ENCODE results near the gene WNK2. TPM values are rescaled to one million over a fixed set of nuclear protein-coding genes. Genes with fewer than 3 reads are reported as not detected.

The WNK2 gene
- total and polyA plus RNA-seq, 2 of the 4 experiments (the other 2 are of a cell fraction) = not detected

DNA sequence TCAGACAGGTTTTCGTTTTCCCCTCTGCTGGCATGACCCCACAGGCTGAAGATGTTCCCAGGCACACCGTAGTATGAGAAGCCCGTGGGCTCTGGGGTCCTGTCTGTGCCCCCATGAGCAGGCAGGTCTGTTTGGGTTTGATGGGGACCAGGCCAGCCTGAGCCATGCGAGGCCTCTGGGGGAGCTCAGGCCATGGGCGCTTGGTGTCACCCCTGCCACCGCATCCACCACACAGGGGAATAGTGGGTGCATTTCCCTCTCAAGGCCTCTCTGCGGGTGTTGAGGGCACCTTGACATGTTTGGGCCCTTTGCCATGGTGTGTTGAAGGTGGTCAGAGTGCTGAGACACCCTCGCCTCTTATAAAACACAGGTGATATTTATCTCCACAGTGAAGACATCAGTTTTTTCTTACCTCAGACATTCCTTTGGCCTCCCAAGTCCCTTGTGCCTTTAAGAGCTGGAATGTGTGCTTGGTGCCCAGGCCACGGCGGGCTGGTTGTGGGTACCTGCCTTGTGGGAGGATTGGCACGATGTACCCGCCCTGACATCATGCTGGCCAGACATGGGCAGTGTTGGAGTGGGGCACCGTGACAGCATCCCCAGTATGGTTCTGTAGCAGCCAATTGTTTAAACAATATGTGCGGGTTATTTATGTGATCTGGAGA, 68.3 kb downstream of the WNK2 start:
- no peak for DNase-seq
- 52% methylated on average over 3 of the region's 14 CpGs; no CpG with 5 or more reads in 1 of the 2 experiments for WGBS, 2 experiments (ENCODE audit: extremely low coverage in 2 of 2, insufficient read length in 1 of 2)
- in situ Hi-C loops (cut with MboI; ENCODE audit: low sequenced_read_pairs) = no loop called here

More for the DNA sequence above, 68.3 kb downstream of the WNK2 start:
- Histone ChIP-seq H3K4ac (ENCODE audit: low read depth, low read length) (no peak overlapping the region), H2BK20ac (ENCODE audit: low read depth, low read length) (no peak overlapping the region), H3K79me1 (ENCODE audit: low read depth in 1 of 2, low read length in 2 of 2) (no peaks in the 10 kb centered on the region), H4K91ac (ENCODE audit: insufficient read depth, low read depth, low read length) (no peak overlapping the region), H3K56ac (ENCODE audit: extremely low read depth, insufficient read depth, low read length) (no peak overlapping the region), H3K9ac (ENCODE audit: low read depth, low read length) (no peak overlapping the region), H3K36me3 (ENCODE audit: control insufficient read depth, insufficient read depth, low read length) (no peaks in the 10 kb centered on the region), H4K8ac (ENCODE audit: low read depth in 2 of 2, low read length in 2 of 2) (no peak overlapping the region), H3K14ac (replicated peaks; ENCODE audit: low read depth, low read length) (no peak overlapping the region), H2AFZ (replicated peaks; ENCODE audit: low read length, poor library complexity) (no peak overlapping the region), H4K5ac (ENCODE audit: low read depth, low read length) (no peak overlapping the region), H3K27ac (ENCODE audit: insufficient read depth, low read length) (no peak overlapping the region), H2BK120ac (ENCODE audit: low read depth, low read length) (no peak overlapping the region), H3K9me3 (ENCODE audit: control insufficient read depth, insufficient read depth, low read length) (no peaks in the 10 kb centered on the region), H3K23ac (ENCODE audit: low read depth, low read length) (no peak overlapping the region), H4K20me1 (ENCODE audit: insufficient read depth, low read length) (no peaks in the 10 kb centered on the region), H3K4me2 (ENCODE audit: low read depth, low read length) (no peak overlapping the region), H2BK15ac (ENCODE audit: low read depth, low read length) (no peak overlapping the region), H2BK5ac (ENCODE audit: low read depth, low read length, poor library complexity, severe bottlenecking) (no peak overlapping the region), H3K9me1 (ENCODE audit: insufficient read depth, low read length) (no peaks in the 10 kb centered on the region; the same call in 1 of the 2 replicates), H3K4me1 (ENCODE audit: control insufficient read depth, insufficient read depth, low read length) (no peaks in the 10 kb centered on the region), H3K4me3 (ENCODE audit: insufficient read depth, low read depth, low read length) (no peak overlapping the region), H2AK9ac (replicated peaks; ENCODE audit: low read depth, low read length, poor library complexity) (no peak overlapping the region), H3K18ac (ENCODE audit: low read depth, low read length) (no peak overlapping the region), H3K27me3 (ENCODE audit: control insufficient read depth, insufficient read depth, low read length) (peaks cover 2% of the 10 kb centered on the region; the same call in 1 of the 2 replicates), H2AK5ac (ENCODE audit: low read depth, low read length) (no peak overlapping the region)
- intact Hi-C loops (cut with micrococcal nuclease) (no loop called here), dilution Hi-C loops (cut with HindIII; ENCODE audit: low sequenced_read_pairs, unreplicated experiment) (no loop called here)
- no peak for ATAC-seq (ENCODE audit: low read depth)
- ChIA-PET POLR2A (ENCODE audit: unreplicated experiment) (no interaction called here), CTCF (no interaction called here)
- BruUV-seq (replicated peaks) = no TSS peak
- TF ChIP-seq BHLHE40 (IDR thresholded peaks at IDR 0.05; ENCODE audit: low read depth, low read length) (no peak), ELK1 (IDR thresholded peaks at IDR 0.05; ENCODE audit: borderline replicate concordance, low read depth, low read length) (no peak), FOS (IDR thresholded peaks at IDR 0.05; ENCODE audit: low read depth, low read length) (no peak), SMC3 (IDR thresholded peaks at IDR 0.05; ENCODE audit: low read depth, low read length) (no peak), CHD1 (IDR thresholded peaks at IDR 0.05; ENCODE audit: low read depth, low read length) (no peak), MAFK (IDR thresholded peaks at IDR 0.05; ENCODE audit: low read depth, low read length) (no peak), RAD21 (IDR thresholded peaks at IDR 0.05; ENCODE audit: low read length) (no peak), USF2 (IDR thresholded peaks at IDR 0.05; ENCODE audit: low read depth, low read length) (no peak), MXI1 (IDR thresholded peaks at IDR 0.05; ENCODE audit: borderline replicate concordance, low read depth, low read length) (no peak), CEBPB (IDR thresholded peaks at IDR 0.05; ENCODE audit: low read depth, low read length) (no peak), POLR2A (IDR thresholded peaks at IDR 0.05; ENCODE audit: low read depth, low read length) (no peak), RFX5 (IDR thresholded peaks at IDR 0.05; ENCODE audit: low read depth, low read length) (no peak), NFE2L2 (IDR thresholded peaks at IDR 0.05; ENCODE audit: low read depth, low read length) (no peak), MAZ (IDR thresholded peaks at IDR 0.05; ENCODE audit: borderline replicate concordance, low read depth, low read length) (no peak), RCOR1 (IDR thresholded peaks at IDR 0.05; ENCODE audit: insufficient replicate concordance, low read length) (no peak)
- TF ChIP-seq, protein P1, sequence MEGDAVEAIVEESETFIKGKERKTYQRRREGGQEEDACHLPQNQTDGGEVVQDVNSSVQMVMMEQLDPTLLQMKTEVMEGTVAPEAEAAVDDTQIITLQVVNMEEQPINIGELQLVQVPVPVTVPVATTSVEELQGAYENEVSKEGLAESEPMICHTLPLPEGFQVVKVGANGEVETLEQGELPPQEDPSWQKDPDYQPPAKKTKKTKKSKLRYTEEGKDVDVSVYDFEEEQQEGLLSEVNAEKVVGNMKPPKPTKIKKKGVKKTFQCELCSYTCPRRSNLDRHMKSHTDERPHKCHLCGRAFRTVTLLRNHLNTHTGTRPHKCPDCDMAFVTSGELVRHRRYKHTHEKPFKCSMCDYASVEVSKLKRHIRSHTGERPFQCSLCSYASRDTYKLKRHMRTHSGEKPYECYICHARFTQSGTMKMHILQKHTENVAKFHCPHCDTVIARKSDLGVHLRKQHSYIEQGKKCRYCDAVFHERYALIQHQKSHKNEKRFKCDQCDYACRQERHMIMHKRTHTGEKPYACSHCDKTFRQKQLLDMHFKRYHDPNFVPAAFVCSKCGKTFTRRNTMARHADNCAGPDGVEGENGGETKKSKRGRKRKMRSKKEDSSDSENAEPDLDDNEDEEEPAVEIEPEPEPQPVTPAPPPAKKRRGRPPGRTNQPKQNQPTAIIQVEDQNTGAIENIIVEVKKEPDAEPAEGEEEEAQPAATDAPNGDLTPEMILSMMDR (conservative IDR thresholded peaks at IDR 0.05; ENCODE audit: low read depth, low read length) = no peak

All from IMR-90 (cell line).